NCI-H460 (cell line): ENCODE data around the gene PCDHGB1. TPM values are rescaled to one million over a fixed set of nuclear protein-coding genes. Genes with fewer than 3 reads are reported as not detected.
A peak's percentile ranks its signal among the peaks of the same experiment; 100 is the strongest.
"Not testable (repeated sequence)": the region's sequence is repeated elsewhere in the genome, so short reads cannot be mapped to it uniquely, and the experiment has no call there.

Experiments
- DNase-seq: peaks from one replicate; pipeline ENCODE4 v3.0.0-alpha.2; 2016; ENCODE audit warnings: low read depth; ENCODE audit errors: extremely low read depth
- polyA plus RNA-seq: library from polyadenylated mRNA; depleted of rRNA; stranded (reverse); fragments of >200 nt; gene quantifications from 2 replicates; pipeline ENCODE4 v1.2.3, GENCODE V29; 2014; cell fraction: nucleus; rRNA removed
- total RNA-seq: library from RNA; depleted of rRNA; stranded (reverse); fragments of >200 nt; shearing (Covaris generic); gene quantifications from 2 replicates; pipeline ENCODE4 v1.2.3, GENCODE V29; 2014; rRNA removed

Gene PCDHGB1
- 1.1 and 2.6 TPM in 2 replicates for total RNA-seq
- 0.31 and 0.89 TPM in 2 replicates for polyA plus RNA-seq

GRCh38 chr5:141349917-141350619 is at the start of gene PCDHGB1:
PCDHGB1 (plus strand) TSS chr5:141350099; CDS start chr5:141350261, 162 bp downstream.
- peak; percentile 66 for DNase-seq

DNA sequence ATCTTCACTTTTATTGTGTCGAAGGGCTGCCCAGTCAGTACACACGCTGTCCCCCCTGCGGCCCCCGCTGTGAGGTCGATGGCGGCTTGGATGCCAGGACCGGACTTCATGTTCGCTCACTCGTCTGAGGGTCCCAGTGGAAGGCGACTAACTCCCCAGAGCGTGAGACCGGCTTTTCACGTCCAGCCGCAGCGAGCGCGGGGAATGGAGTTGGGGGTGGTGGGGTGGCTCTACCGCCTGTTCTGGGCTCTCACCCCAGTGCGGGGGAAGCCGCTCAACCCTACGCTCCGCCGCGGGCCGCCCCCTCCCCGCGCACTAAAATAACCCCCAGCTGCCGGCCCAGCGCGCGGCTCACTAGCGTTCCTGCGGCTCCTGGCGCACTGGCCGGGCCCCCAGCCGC is 46.1 kb upstream of the PCDHGB1 start, which contains the start of gene SLC25A2:
Gene SLC25A2 (minus strand): TSS at position 294 of the 400 bp plus-strand sequence. CDS start 184 bp downstream, at position 110.
- no peak for DNase-seq

DNA sequence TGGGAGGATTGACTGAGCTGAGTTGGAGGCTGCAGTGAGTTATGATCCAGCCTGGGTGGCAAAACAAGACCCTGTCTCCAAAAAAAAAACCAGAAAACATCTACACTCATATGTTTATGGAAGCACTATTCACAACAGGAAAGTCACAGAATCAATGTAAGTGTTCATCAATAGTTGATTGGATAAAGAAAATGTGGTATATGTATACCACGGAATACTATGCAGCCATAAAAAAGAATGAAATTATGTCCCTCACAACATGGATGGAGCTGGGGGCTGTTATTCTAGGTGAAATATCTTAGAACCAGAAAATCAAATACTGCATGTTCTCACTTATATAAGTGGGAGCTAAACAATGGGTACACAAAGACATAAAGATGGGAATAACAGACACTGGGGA is 43.3 kb upstream of the PCDHGB1 start:
- DNase-seq: no peak

- DNase-seq: no peak
Observed at GRCh38 chr5:141313711-141314110, 36.2 kb upstream of the PCDHGB1 start.

DNA sequence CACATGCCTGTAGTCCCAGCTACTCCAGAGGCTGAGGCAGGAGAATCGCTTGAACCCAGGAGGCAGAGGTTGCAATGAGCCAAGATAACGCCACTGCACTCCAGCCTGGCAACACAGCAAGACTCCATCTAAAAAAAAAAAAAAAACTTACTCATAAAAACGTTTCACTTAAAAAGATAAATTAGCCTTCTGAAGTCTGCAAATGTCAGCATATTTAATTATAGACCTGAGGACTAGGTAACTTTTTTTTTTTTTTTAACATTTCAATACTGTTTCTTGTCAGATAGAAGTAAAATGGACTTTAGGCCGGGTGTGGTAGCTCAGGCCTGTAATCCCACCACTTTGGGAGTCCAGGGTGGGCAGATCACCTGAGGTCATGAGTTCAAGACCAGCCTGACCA is 32.9 kb upstream of the PCDHGB1 start:
- not testable (repeated sequence) for DNase-seq

DNA sequence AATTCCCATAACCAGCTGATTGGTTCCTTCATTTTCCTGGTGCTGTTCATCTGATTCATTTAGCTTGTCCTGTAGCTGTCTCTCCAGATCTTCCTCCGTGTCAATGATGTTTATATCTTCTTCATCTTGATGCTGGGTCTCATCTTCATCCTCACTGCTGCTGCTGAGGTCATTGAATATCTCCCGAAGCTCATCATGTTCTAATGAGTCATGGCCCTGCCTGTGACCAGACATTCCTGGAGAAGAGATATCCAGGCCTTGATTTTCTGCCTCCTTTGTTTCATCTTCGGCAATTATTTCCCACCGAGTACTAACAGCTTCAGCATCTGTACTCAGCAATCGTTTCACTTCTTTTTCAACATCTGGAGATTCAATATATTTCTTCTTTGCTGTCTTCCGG is 30.7 kb upstream of the PCDHGB1 start:
- no peak for DNase-seq

GRCh38 chr5:141319699-141320098 is 30.2 kb upstream of the PCDHGB1 start:
- DNase-seq: no peak

DNA sequence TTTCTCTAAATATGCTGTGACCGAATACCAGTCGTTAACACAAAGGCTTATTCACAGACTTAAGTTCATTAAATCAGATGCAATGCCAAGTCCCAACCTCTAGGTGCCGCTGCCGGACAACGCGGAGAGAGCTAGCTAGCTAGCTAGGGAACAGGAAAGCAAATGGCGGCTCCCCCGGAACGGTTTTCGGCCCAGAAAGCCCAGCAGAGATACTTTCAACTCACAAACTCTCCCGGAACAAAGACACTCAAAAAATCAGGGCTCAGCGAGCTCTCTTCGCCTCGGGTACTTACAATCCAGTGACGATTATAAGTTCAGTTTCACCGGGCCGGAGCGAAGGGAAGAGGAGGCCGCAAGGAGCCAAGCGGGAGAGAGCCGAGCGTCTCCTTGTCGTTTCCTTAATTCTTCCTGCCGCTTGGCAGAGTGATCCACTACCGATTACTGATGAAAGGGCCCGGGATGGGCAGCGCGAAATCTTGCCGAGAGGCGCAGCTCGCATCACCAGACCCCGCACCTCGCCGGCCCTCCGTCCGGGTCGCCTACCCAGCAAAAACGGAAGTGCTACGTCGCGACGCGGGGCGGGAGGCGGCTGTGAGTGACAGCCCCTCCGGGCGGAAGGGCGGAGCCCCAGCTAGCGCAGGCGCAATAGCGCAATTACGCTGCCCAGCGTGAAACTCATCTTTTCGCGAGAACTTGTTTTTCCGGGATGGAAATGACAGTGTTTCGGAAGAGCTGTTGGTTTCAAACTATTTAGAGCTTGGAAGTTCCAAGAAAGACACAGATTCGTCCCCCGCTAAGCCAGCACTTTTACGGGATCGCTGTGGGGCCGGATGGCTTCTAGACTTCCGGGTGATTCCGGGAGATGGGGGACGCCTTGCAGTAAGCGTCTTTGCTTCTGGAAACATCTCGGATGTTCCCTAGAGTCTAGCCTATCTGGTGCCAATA is 29.4 kb upstream of the PCDHGB1 start, which contains the start of gene TAF7:
Gene TAF7 (minus strand): TSS at position 560 of the 945 bp plus-strand sequence. CDS start 740 bp downstream, outside the sequence.
- peak; percentile 94 for DNase-seq

GRCh38 chr5:141322261-141322660 is 27.6 kb upstream of the PCDHGB1 start:
- no peak for DNase-seq

DNA sequence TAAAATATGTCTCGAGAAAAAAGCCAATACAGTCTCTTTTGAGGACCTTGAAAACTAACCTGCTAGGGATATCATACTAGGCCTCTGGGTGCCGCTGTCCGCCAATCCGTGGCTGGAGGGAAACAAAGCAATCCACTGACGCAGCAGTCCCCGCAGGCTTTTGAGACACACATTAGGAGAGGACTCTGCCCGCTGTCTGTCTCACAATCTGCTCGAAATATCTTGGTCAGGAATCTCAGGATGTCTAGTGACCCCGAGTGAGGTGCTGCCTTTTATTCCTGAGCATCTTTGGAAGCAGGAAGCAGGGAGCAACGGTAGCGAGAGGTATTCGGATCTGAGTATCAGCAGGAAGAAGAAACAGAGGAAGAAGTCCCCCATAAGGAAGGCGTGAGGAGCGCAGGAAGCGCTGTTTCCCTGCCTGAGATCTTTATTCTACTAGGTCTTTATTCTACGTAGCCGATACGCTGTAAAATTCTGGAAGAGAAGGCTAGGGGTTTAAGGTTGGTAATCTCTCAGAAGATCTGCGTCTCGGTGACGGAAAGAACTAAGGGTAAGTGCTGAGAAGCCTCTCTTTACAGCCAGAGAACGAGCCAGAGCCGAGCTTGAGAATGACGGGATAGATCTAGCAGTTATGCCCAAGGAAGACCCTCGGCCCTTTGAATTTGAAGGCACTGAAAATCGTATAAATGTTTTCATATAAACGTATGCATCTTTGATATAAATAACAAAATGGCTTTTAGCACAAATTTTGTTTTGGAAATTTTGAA is 23.6 kb upstream of the PCDHGB1 start:
- DNase-seq: peak; percentile 80

GRCh38 chr5:141328231-141328630 is 21.7 kb upstream of the PCDHGB1 start:
- no peak for DNase-seq

GRCh38 chr5:141330299-141331080 is 19.4 kb upstream of the PCDHGB1 start, which contains the start of gene PCDHGA1:
PCDHGA1 (plus strand) TSS chr5:141330514.
- DNase-seq: peak; percentile 46

GRCh38 chr5:141332571-141332970 is 17.3 kb upstream of the PCDHGB1 start:
- DNase-seq: not testable (repeated sequence)

DNA sequence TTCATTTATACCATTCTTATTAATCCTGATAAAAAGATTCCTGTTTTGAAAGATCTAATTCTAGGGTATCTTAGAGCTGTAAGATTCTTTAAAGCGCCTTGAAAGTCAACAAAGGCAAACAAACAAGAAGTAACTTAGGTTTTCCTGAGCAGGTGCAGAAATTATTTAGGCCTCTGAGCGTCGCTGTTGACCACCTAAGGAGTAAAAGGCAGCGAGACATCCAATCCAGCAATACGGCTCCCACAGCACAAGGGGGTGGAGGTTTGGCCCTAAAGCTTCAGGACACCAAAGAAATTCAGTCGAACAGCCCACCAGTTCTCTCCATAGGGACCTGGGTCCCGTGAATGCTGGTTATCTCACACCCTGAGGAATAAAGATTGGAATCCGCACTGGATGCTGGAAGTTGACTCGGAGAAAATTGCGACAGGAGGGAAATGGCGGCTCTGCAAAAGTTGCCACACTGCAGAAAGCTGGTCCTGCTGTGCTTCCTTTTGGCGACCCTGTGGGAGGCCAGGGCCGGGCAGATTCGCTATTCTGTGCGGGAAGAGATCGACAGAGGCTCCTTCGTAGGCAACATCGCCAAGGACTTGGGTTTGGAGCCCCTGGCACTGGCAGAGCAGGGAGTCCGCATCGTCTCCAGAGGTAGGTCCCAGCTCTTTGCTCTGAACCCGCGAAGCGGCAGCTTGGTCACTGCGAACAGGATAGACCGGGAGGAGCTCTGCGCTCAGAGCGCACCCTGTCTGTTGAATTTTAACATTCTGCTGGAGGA is 11.2 kb upstream of the PCDHGB1 start, which contains the start of gene PCDHGA2:
Gene PCDHGA2 (plus strand): TSS at position 223 of the 769 bp plus-strand sequence.
- DNase-seq: no peak

DNA sequence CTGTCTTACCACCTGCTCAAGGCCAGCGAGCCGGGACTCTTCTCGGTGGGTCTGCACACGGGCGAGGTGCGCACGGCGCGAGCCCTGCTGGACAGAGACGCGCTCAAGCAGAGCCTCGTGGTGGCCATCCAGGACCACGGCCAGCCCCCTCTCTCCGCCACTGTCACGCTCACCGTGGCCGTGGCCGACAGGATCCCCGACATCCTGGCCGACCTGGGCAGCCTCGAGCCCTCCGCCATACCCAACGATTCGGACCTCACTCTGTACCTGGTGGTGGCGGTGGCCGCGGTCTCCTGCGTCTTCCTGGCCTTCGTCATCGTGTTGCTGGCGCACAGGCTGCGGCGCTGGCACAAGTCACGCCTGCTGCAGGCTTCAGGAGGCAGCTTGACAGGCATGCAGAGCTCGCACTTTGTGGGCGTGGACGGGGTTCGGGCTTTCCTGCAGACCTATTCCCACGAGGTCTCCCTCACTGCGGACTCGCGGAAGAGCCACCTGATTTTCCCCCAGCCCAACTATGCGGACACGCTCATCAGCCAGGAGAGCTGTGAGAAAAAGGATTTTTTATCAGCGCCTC is 9.0 kb upstream of the PCDHGB1 start:
- DNase-seq: not testable (repeated sequence)

DNA sequence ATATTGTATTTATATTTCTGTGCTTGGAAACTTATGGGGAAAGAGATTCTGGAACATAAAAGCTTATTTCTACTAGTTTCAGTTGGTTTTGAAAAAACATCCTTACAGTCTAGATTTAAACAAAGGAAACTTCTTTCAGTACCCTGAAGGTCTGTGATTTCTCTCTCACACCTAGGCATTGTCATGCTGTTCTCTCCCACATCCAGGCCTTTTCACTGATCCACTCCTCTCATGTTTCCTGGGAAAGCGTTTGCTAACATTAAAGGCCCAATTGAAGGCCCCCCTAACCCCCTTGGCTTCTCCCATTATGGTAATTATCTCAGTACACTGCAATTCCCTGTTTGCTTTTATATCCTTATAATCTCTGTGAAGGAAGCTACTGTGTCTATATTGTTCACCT is 7.1 kb upstream of the PCDHGB1 start:
- no peak for DNase-seq

- no peak for DNase-seq
Observed at GRCh38 chr5:141343242-141343952, 6.5 kb upstream of the PCDHGB1 start, which contains the start of gene PCDHGA3. PCDHGA3 (plus strand) TSS chr5:141343829; CDS start chr5:141344034, 205 bp downstream.
